Measurements from ENCODE around the gene PRKCD. TPM values are rescaled to one million over a fixed set of nuclear protein-coding genes. Genes with fewer than 3 reads are reported as not detected.

PRKCD gene
- total RNA-seq, 1 experiment from 2014 or later: 7.4 TPM

GRCh38 chr3:53213276-53213675, 52.3 kb downstream of the PRKCD start:
- DNase-seq (ENCODE audit: low read depth): no peak

- DNase-seq (ENCODE audit: low read depth): no peak
These were observed 54.8 kb downstream of the PRKCD start for GRCh38 chr3:53215816-53216215.

- no peak for DNase-seq (ENCODE audit: low read depth)
These were observed 55.7 kb downstream of the PRKCD start for GRCh38 chr3:53216723-53217122.

- DNase-seq (ENCODE audit: low read depth): no peak
These were observed 56.2 kb downstream of the PRKCD start for GRCh38 chr3:53217175-53217574.

GRCh38 chr3:53218131-53218530, 57.1 kb downstream of the PRKCD start:
- DNase-seq (ENCODE audit: low read depth): no peak

GRCh38 chr3:53219895-53220483, 59.0 kb downstream of the PRKCD start:
- peak; percentile 82 for DNase-seq (ENCODE audit: low read depth)

- DNase-seq (ENCODE audit: low read depth): no peak
These were observed 60.3 kb downstream of the PRKCD start for GRCh38 chr3:53221345-53221744.

- DNase-seq (ENCODE audit: low read depth): no peak
These were observed 60.8 kb downstream of the PRKCD start for GRCh38 chr3:53221827-53222182.

GRCh38 chr3:53222183-53222901, 61.3 kb downstream of the PRKCD start:
- no peak for DNase-seq (ENCODE audit: low read depth)

- no peak for DNase-seq (ENCODE audit: low read depth)
These were observed 62.0 kb downstream of the PRKCD start for GRCh38 chr3:53223025-53223424.

- DNase-seq (ENCODE audit: low read depth): no peak
These were observed 62.5 kb downstream of the PRKCD start for GRCh38 chr3:53223541-53223966.

GRCh38 chr3:53224026-53224425, 63.0 kb downstream of the PRKCD start:
- no peak for DNase-seq (ENCODE audit: low read depth)

- no peak for DNase-seq (ENCODE audit: low read depth)
These were observed 63.5 kb downstream of the PRKCD start for GRCh38 chr3:53224536-53224935.

GRCh38 chr3:53225181-53225580, 64.2 kb downstream of the PRKCD start:
- DNase-seq (ENCODE audit: low read depth): no peak

GRCh38 chr3:53225651-53226050, 64.6 kb downstream of the PRKCD start:
- no peak for DNase-seq (ENCODE audit: low read depth)

GRCh38 chr3:53226142-53226840, 65.3 kb downstream of the PRKCD start:
- DNase-seq (ENCODE audit: low read depth): no peak

GRCh38 chr3:53226841-53227407, 65.9 kb downstream of the PRKCD start:
- no peak for DNase-seq (ENCODE audit: low read depth)

- DNase-seq (ENCODE audit: low read depth): no peak
These were observed 67.2 kb downstream of the PRKCD start for GRCh38 chr3:53227993-53228885.

GRCh38 chr3:53229171-53229570, 68.2 kb downstream of the PRKCD start:
- no peak for DNase-seq (ENCODE audit: low read depth)

GRCh38 chr3:53229606-53230005, 68.6 kb downstream of the PRKCD start:
- no peak for DNase-seq (ENCODE audit: low read depth)

- DNase-seq (ENCODE audit: low read depth): no peak
These were observed 69.1 kb downstream of the PRKCD start for GRCh38 chr3:53230041-53230621.
